Body of pancreas (tissue), 4 donors: ENCODE data around the gene CDH22.

ENCODE experiments used
- CTCF ChIP-seq, 7 experiments: fragments of 450-650 bp in 4 of 7; fragments of 200-600 bp in 3 of 7; sonication (generic) in 3 of 7; IDR thresholded peaks; one replicate each; pipeline ENCODE4 v1.5.1; 2016 to 2019; ENCODE audit warnings: antibody characterized with exemption in 7 of 7
- POLR2A ChIP-seq, 3 donors: fragments of 450-650 bp; IDR thresholded peaks; one replicate each; pipeline ENCODE4 v1.6.1; 2016; ENCODE audit warnings: antibody characterized with exemption in 3 of 3, mild to moderate bottlenecking in 2 of 3

- TF ChIP-seq POLR2A (IDR thresholded peaks at IDR 0.05) (no peak), CTCF (IDR thresholded peaks at IDR 0.05) (no peak)
Measured at GRCh38 chr20:46177768-46178167, 130.5 kb downstream of the CDH22 start.
